SK-N-SH (cell line): ENCODE measurements around the gene CABP1. TPM values are rescaled to one million over a fixed set of nuclear protein-coding genes. Genes with fewer than 3 reads are reported as not detected.
A peak's percentile ranks its signal among the peaks of the same experiment; 100 is the strongest.

Experiments used
- CTCF ChIA-PET: fragments of 300-600, 350-600 bp; formaldehyde crosslinking; extraction: SDS; loops from one replicate; lab custom pipeline; 2021; lab: Yijun Ruan, JAX
- POLR2A ChIA-PET: fragments of 350-600 bp; sonication (Branson Sonifier 250); formaldehyde crosslinking; extraction: SDS; loops from one replicate; lab custom pipeline; 2020; ENCODE audit warnings: antibody characterized with exemption, inconsistent platforms; lab: Yijun Ruan, JAX
- DNase-seq: peaks from one replicate; pipeline ENCODE4 v3.0.0; 2012
- H2AFZ ChIP-seq: fragments of 200-600 bp; sonication (generic); 2 replicates; pipeline ENCODE4 v1.8.1; 2016; ENCODE audit warnings: antibody characterized with exemption, mild to moderate bottlenecking, low read depth
- H3F3A ChIP-seq: fragments of 200-600 bp; sonication (generic); replicated peaks from 2 replicates; pipeline ENCODE3; 2016; ENCODE audit warnings: antibody characterized with exemption, mild to moderate bottlenecking; ENCODE audit not compliant: insufficient read depth
- H3K27ac ChIP-seq, 2 experiments: fragments of 200-500 bp in 1 of 2; fragments of 200-600 bp in 1 of 2; sonication (Bioruptor generic) in 1 of 2; sonication (generic), shearing (Covaris generic) in 1 of 2; 2 replicates each; pipeline versions ENCODE4 v1.5.1 to v1.6.1; 2014 to 2016; ENCODE audit warnings: low read depth in 2 of 2, inconsistent platforms in 1 of 2, low read length in 1 of 2, mild to moderate bottlenecking in 1 of 2, mixed read lengths in 1 of 2
- H3K27me3 ChIP-seq: fragments of 200-600 bp; sonication (generic), shearing (Covaris generic); 2 replicates; pipeline ENCODE4 v1.6.1; 2016; ENCODE audit warnings: mixed run types; ENCODE audit not compliant: insufficient read depth
- H3K36me3 ChIP-seq, 2 experiments: fragments of 200-500 bp in 1 of 2; fragments of 200-600 bp in 1 of 2; sonication (Bioruptor generic) in 1 of 2; sonication (generic) in 1 of 2; replicated peaks in 1 of 2; 2 replicates each; pipeline versions ENCODE3 to v1.5.1; 2014 to 2016; ENCODE audit warnings: low read length in 1 of 2, mild to moderate bottlenecking in 1 of 2; ENCODE audit not compliant: insufficient read depth in 2 of 2, control insufficient read depth in 1 of 2
- H3K4me1 ChIP-seq, 2 experiments: fragments of 200-500 bp in 1 of 2; fragments of 200-600 bp in 1 of 2; sonication (Bioruptor generic) in 1 of 2; sonication (generic), shearing (Covaris generic) in 1 of 2; 2 replicates each; pipeline versions ENCODE4 v1.5.1 to v1.6.1; 2014 to 2016; ENCODE audit warnings: low read depth in 1 of 2, low read length in 1 of 2, mixed run types in 1 of 2; ENCODE audit not compliant: insufficient read depth in 2 of 2, control insufficient read depth in 1 of 2
- H3K4me2 ChIP-seq: fragments of 200-600 bp; sonication (generic), shearing (Covaris generic); 2 replicates; pipeline ENCODE4 v1.6.1; 2017; ENCODE audit warnings: mixed run types
- H3K4me3 ChIP-seq, 2 experiments: fragments of 200-500 bp in 1 of 2; fragments of 200-600 bp in 1 of 2; sonication (Bioruptor generic) in 1 of 2; sonication (generic), shearing (Covaris generic) in 1 of 2; 2 replicates each; pipeline versions ENCODE4 v1.5.1 to v1.8.1; 2014 to 2016; ENCODE audit warnings: low read depth in 2 of 2, inconsistent platforms in 1 of 2, low read length in 1 of 2, mild to moderate bottlenecking in 1 of 2, mixed read lengths in 1 of 2, moderate library complexity in 1 of 2
- H3K79me2 ChIP-seq: fragments of 200-600 bp; sonication (generic); 2 replicates; pipeline ENCODE4 v1.8.1; 2017; ENCODE audit warnings: mild to moderate bottlenecking; ENCODE audit not compliant: insufficient read depth
- H3K9ac ChIP-seq: fragments of 200-600 bp; sonication (generic); 2 replicates; pipeline ENCODE4 v1.6.1; 2017; ENCODE audit warnings: mixed run types
- H3K9me2 ChIP-seq: fragments of 200-600 bp; sonication (generic); 2 replicates; pipeline ENCODE4 v1.6.1; 2017; ENCODE audit warnings: mixed run types
- H3K9me3 ChIP-seq: fragments of 200-600 bp; sonication (generic); 2 replicates; pipeline ENCODE4 v1.6.1; 2017; ENCODE audit warnings: mixed run types, mild to moderate bottlenecking, moderate library complexity
- H4K20me1 ChIP-seq: fragments of 200-600 bp; sonication (generic); 2 replicates; pipeline ENCODE4 v1.6.1; 2017; ENCODE audit warnings: mild to moderate bottlenecking, mixed run types; ENCODE audit not compliant: insufficient read depth
- EP300 ChIP-seq, 2 experiments: IDR thresholded peaks; 2 replicates each; pipeline versions ENCODE4 v1.4.0 to v1.6.1; 2012; ENCODE audit warnings: borderline replicate concordance in 1 of 2, low read depth in 1 of 2, low read length in 1 of 2
- GABPA ChIP-seq: IDR thresholded peaks from 2 replicates; pipeline ENCODE4 v1.4.0; 2012; ENCODE audit warnings: low read depth, mild to moderate bottlenecking
- GATA2 ChIP-seq: sonication (generic); formaldehyde crosslinking; IDR thresholded peaks from 2 replicates; pipeline ENCODE4 v1.5.0; 2020; ENCODE audit warnings: mild to moderate bottlenecking, missing genetic modification reagents
- IRF3 ChIP-seq: fragments of 150-350 bp; IDR thresholded peaks from 2 replicates; pipeline ENCODE4 v1.6.1; 2016; ENCODE audit warnings: mild to moderate bottlenecking, low read depth, low read length
- RCOR1 ChIP-seq: fragments of 150-350 bp; IDR thresholded peaks from 2 replicates; pipeline ENCODE4 v1.6.1; 2017; ENCODE audit warnings: antibody characterized with exemption, low read length
- REST ChIP-seq: IDR thresholded peaks from 2 replicates; pipeline ENCODE4 v1.6.1; 2012; ENCODE audit warnings: mild to moderate bottlenecking, low read depth, low read length, moderate library complexity
- TCF12 ChIP-seq: IDR thresholded peaks from 2 replicates; pipeline ENCODE4 v1.4.0; 2012
- WGBS: methylation state at CpG from one replicate; pipeline ENCODE4 v1.1.6; 2017; ENCODE audit warnings: low lambda C conversion rate; 5-methylcytosine and 5-hydroxymethylcytosine counted together
- polyA plus RNA-seq, 3 experiments: library from polyadenylated mRNA; depleted of rRNA; stranded (reverse); fragments of >200 nt; gene quantifications; 2 replicates each; pipeline ENCODE4 v1.2.3, GENCODE V29; 2012

The CABP1 gene
- polyA plus RNA-seq, 1 of the 3 experiments (the other 2 are of a cell fraction): 0.08 TPM

- ChIA-PET POLR2A (no interaction called here), CTCF (interaction anchor here (0.8 to 12.3 kb wide), 6 partner anchors 10 to 341 kb away, joined by 3 to 94 read pairs (median 4); partner anchors contain the start of gene CABP1)
- Histone ChIP-seq H3K9me2 (no peaks in the 10 kb centered on the region), H3K79me2 (no peaks in the 10 kb centered on the region), H2AFZ (no peak overlapping the region), H4K20me1 (no peaks in the 10 kb centered on the region), H3K27ac (no peak overlapping the region), H3K4me2 (no peak overlapping the region), H3K9me3 (no peaks in the 10 kb centered on the region), H3F3A (no peaks in the 10 kb centered on the region), H3K9ac (no peak overlapping the region), H3K36me3 (no peaks in the 10 kb centered on the region), H3K4me1 (peaks cover 0 to 11% of the 10 kb centered on the region in 2 experiments; a peak in 1 of 4 replicates), H3K4me3 (no peak overlapping the region), H3K27me3 (no peaks in the 10 kb centered on the region)
- TF ChIP-seq EP300 (IDR thresholded peaks at IDR 0.05; ENCODE audit: borderline replicate concordance in 1 of 2, low read depth in 1 of 2, low read length in 1 of 2) (no peak), GATA2 (peak; percentile 70)
- WGBS: 39% methylated on average over 15 of the region's 15 CpGs
- DNase-seq: peak; percentile 61
Observed at GRCh38 chr12:120630104-120630892, 10.1 kb upstream of the CABP1 start.

GRCh38 chr12:120631097-120631496 is 9.3 kb upstream of the CABP1 start:
- Histone ChIP-seq H3K9me3 (no peaks in the 10 kb centered on the region), H4K20me1 (no peaks in the 10 kb centered on the region), H3K9me2 (no peaks in the 10 kb centered on the region), H3K4me1 (peaks cover 0 to 11% of the 10 kb centered on the region in 2 experiments; a peak in 1 of 4 replicates), H2AFZ (no peak overlapping the region), H3K4me2 (no peak overlapping the region), H3K27me3 (no peaks in the 10 kb centered on the region), H3K4me3 (no peak overlapping the region), H3K27ac (no peak overlapping the region), H3K9ac (no peak overlapping the region), H3K79me2 (no peaks in the 10 kb centered on the region), H3F3A (no peaks in the 10 kb centered on the region), H3K36me3 (no peaks in the 10 kb centered on the region)
- ChIA-PET POLR2A (no interaction called here), CTCF (interaction anchor here (0.6 to 12.3 kb wide), 5 partner anchors 10 to 467 kb away, joined by 3 to 94 read pairs (median 4); no protein-coding TSS in a partner anchor)
- 82% methylated on average over 5 of the region's 5 CpGs for WGBS
- no peak for DNase-seq
- TF ChIP-seq GABPA (no peak), TCF12 (no peak), REST (no peak), RCOR1 (no peak), IRF3 (no peak)
